Keratinocyte (primary cell): Measurements from ENCODE around the gene WASF2. TPM values are rescaled to one million over a fixed set of nuclear protein-coding genes. Genes with fewer than 3 reads are reported as not detected.

Experiments used
- DNase-seq: peaks from one replicate; pipeline ENCODE4 v3.0.0-alpha.2; 2011; ENCODE audit warnings: low read depth, missing footprints, low spot score
- FAIRE-seq: peaks from 2 replicates; lab custom pipeline; 2011; peaks lifted over from hg19 to GRCh38; lab: Jason Lieb, UNC
- H2AFZ ChIP-seq: 2 replicates; pipeline ENCODE4 v1.6.0; 2012; ENCODE audit warnings: low read length, control low read depth, inconsistent platforms; ENCODE audit not compliant: control insufficient read depth
- H3K27ac ChIP-seq: 2 replicates; pipeline ENCODE4 v1.5.1; 2011; ENCODE audit warnings: low read length; ENCODE audit not compliant: control insufficient read depth, insufficient read depth
- H3K27me3 ChIP-seq: 3 replicates; pipeline ENCODE4 v1.6.0; 2011; ENCODE audit warnings: low read length; ENCODE audit not compliant: control insufficient read depth, insufficient read depth; ENCODE audit errors: extremely low read depth
- H3K36me3 ChIP-seq, 2 experiments: 2 replicates in 1 of 2; 3 replicates in 1 of 2; pipeline ENCODE4 v1.5.1; 2011; ENCODE audit warnings: low read length in 2 of 2, mild to moderate bottlenecking in 1 of 2; ENCODE audit not compliant: control insufficient read depth in 2 of 2, insufficient read depth in 2 of 2; ENCODE audit errors: extremely low read depth in 1 of 2
- H3K4me1 ChIP-seq: 3 replicates; pipeline ENCODE4 v1.5.1; 2011; ENCODE audit warnings: low read length; ENCODE audit not compliant: control insufficient read depth, insufficient read depth; ENCODE audit errors: extremely low read depth
- H3K4me2 ChIP-seq: 3 replicates; pipeline ENCODE4 v1.6.0; 2011; ENCODE audit warnings: low read depth, low read length; ENCODE audit not compliant: control insufficient read depth, insufficient read depth; ENCODE audit errors: extremely low read depth
- H3K4me3 ChIP-seq, 3 experiments: fragments of 200-600 bp in 1 of 3; sonication (generic) in 1 of 3; 2 replicates in 2 of 3; 3 replicates in 1 of 3; pipeline ENCODE4 v1.5.1; 2011 to 2016; ENCODE audit warnings: low read length in 3 of 3, mild to moderate bottlenecking in 3 of 3, control low read depth in 2 of 3, inconsistent platforms in 1 of 3, low read depth in 1 of 3, mixed read lengths in 1 of 3, mixed run types in 1 of 3, moderate library complexity in 1 of 3; ENCODE audit not compliant: control insufficient read depth in 2 of 3, insufficient read depth in 2 of 3; ENCODE audit errors: extremely low read depth in 1 of 3
- H3K79me2 ChIP-seq: 2 replicates; pipeline ENCODE4 v1.6.0; 2012; ENCODE audit warnings: low read length; ENCODE audit not compliant: control insufficient read depth, insufficient read depth
- H3K9ac ChIP-seq: 3 replicates; pipeline ENCODE4 v1.6.0; 2011; ENCODE audit warnings: low read length; ENCODE audit not compliant: control insufficient read depth, insufficient read depth; ENCODE audit errors: extremely low read depth
- H3K9me1 ChIP-seq: 3 replicates; pipeline ENCODE4 v1.6.0; 2011; ENCODE audit warnings: low read length; ENCODE audit not compliant: control insufficient read depth, insufficient read depth; ENCODE audit errors: extremely low read depth
- H3K9me3 ChIP-seq: 2 replicates; pipeline ENCODE4 v1.5.1; 2012; ENCODE audit warnings: low read depth, low read length; ENCODE audit not compliant: control insufficient read depth
- H4K20me1 ChIP-seq: 3 replicates; pipeline ENCODE4 v1.6.0; 2011; ENCODE audit warnings: low read length; ENCODE audit not compliant: control insufficient read depth, insufficient read depth; ENCODE audit errors: extremely low read depth
- CTCF ChIP-seq, 3 experiments: IDR thresholded peaks in 1 of 3; conservative IDR thresholded peaks in 1 of 3; optimal IDR thresholded peaks in 1 of 3; 2 replicates in 2 of 3; 3 replicates in 1 of 3; pipeline versions ENCODE3 to v1.5.1; 2011; ENCODE audit warnings: low read length in 3 of 3, mild to moderate bottlenecking in 3 of 3, moderate library complexity in 2 of 3, control low read depth in 1 of 3, inconsistent platforms in 1 of 3; ENCODE audit not compliant: insufficient read depth in 2 of 3; ENCODE audit errors: extremely low read depth in 1 of 3
- EZH2 ChIP-seq: IDR thresholded peaks from one replicate; pipeline ENCODE4 v1.6.1; 2012; ENCODE audit warnings: inconsistent platforms, mild to moderate bottlenecking, low read length, moderate library complexity
- dilution Hi-C: fragments of 300-500 bp; cut with MboI; formaldehyde crosslinking; loops from one replicate; pipeline ENCODE4 v1.7.0; 2020; ENCODE audit warnings: low sequenced_read_pairs; ENCODE audit not compliant: extremely low pct_ligation_motif_present
- polyA plus RNA-seq, 5 experiments: library from polyadenylated mRNA; depleted of rRNA in 3 of 5; stranded (reverse) in 3 of 5; stranded (forward) in 1 of 5; unstranded in 1 of 5; fragments of >200 nt; gene quantifications; 1 replicate in 1 of 5; 2 replicates in 3 of 5; 3 replicates in 1 of 5; pipeline versions ENCODE4 v1.2.1 to v1.2.3, GENCODE V29; 2011 to 2012; ENCODE audit warnings: missing spikeins in 2 of 5, low read depth in 1 of 5, low replicate concordance in 1 of 5

The WASF2 gene
- polyA plus RNA-seq, 1 donor (not counting 4 experiments of a cell fraction or from before 2014, with no cell fraction given): 42.9 TPM

GRCh38 chr1:27427816-27428315, 62.1 kb downstream of the WASF2 start:
- H3K4me2 ChIP-seq: no peak overlapping the region
- peaks cover 10% of the 10 kb centered on the region for H3K4me1 ChIP-seq
- no peaks in the 10 kb centered on the region for H3K27me3 ChIP-seq
- no peak overlapping the region for H3K27ac ChIP-seq
- peaks cover 7% of the 10 kb centered on the region for H4K20me1 ChIP-seq
- dilution Hi-C loops: no loop called here
- H3K36me3 ChIP-seq: peaks cover 7 to 15% of the 10 kb centered on the region in 2 experiments
- peaks cover 48% of the 10 kb centered on the region for H3K79me2 ChIP-seq
- no peak for FAIRE-seq
- no peak for TF ChIP-seq CTCF (optimal IDR thresholded peaks at IDR 0.05 in 1 of 3, IDR thresholded peaks at IDR 0.05 in 1 of 3, conservative IDR thresholded peaks at IDR 0.05 in 1 of 3; ENCODE audit: extremely low read depth in 1 of 3, insufficient read depth in 2 of 3, low read length in 3 of 3)
- no peak for TF ChIP-seq EZH2
- DNase-seq: no peak
- H3K4me3 ChIP-seq: no peak overlapping the region
- H3K9me1 ChIP-seq: no peaks in the 10 kb centered on the region
- no peaks in the 10 kb centered on the region for H3K9me3 ChIP-seq
- H3K9ac ChIP-seq: no peak overlapping the region
- H2AFZ ChIP-seq: no peak overlapping the region

GRCh38 chr1:27427329-27427728, 62.6 kb downstream of the WASF2 start:
- H3K27me3 ChIP-seq: no peaks in the 10 kb centered on the region
- no peak for DNase-seq
- H3K9ac ChIP-seq: no peak overlapping the region
- peaks cover 10% of the 10 kb centered on the region for H3K4me1 ChIP-seq
- no peak overlapping the region for H3K4me2 ChIP-seq
- peaks cover 45% of the 10 kb centered on the region for H3K79me2 ChIP-seq
- dilution Hi-C loops: no loop called here
- H3K9me1 ChIP-seq: no peaks in the 10 kb centered on the region
- peaks cover 7% of the 10 kb centered on the region for H4K20me1 ChIP-seq
- no peak overlapping the region for H3K27ac ChIP-seq
- TF ChIP-seq EZH2 (no peak), CTCF (optimal IDR thresholded peaks at IDR 0.05 in 1 of 3, IDR thresholded peaks at IDR 0.05 in 1 of 3, conservative IDR thresholded peaks at IDR 0.05 in 1 of 3; ENCODE audit: extremely low read depth in 1 of 3, insufficient read depth in 2 of 3, low read length in 3 of 3) (no peak)
- H3K4me3 ChIP-seq: no peak overlapping the region
- no peak for FAIRE-seq
- H3K9me3 ChIP-seq: no peaks in the 10 kb centered on the region
- peaks cover 7 to 15% of the 10 kb centered on the region in 2 experiments for H3K36me3 ChIP-seq
- H2AFZ ChIP-seq: no peak overlapping the region
